H9 (cell line): Measurements from ENCODE around the gene ARHGAP26. TPM values are rescaled to one million over a fixed set of nuclear protein-coding genes. Genes with fewer than 3 reads are reported as not detected.

Experiments used
- DNase-seq: peaks from one replicate; pipeline ENCODE4 v3.0.0-alpha.2; 2017
- H2AFZ ChIP-seq: one replicate; pipeline ENCODE4 v1.6.1; 2013; ENCODE audit warnings: mild to moderate bottlenecking, low read length, control low read depth, moderate library complexity
- H2AK5ac ChIP-seq: 2 replicates; pipeline ENCODE4 v1.6.1; 2013; ENCODE audit warnings: low read length, control low read depth, mixed read lengths; ENCODE audit not compliant: insufficient read length
- H2BK120ac ChIP-seq: one replicate; pipeline ENCODE4 v1.6.1; 2013; ENCODE audit warnings: low read depth, mild to moderate bottlenecking, low read length, control low read depth, inconsistent platforms; ENCODE audit not compliant: poor library complexity, severe bottlenecking
- H2BK12ac ChIP-seq: 2 replicates; pipeline ENCODE4 v1.6.1; 2013; ENCODE audit warnings: low read length, control low read depth, mixed read lengths, low read depth; ENCODE audit not compliant: insufficient read length
- H2BK15ac ChIP-seq: 2 replicates; pipeline ENCODE4 v1.6.1; 2013; ENCODE audit warnings: low read depth, low read length, control low read depth
- H2BK20ac ChIP-seq: one replicate; pipeline ENCODE4 v1.6.1; 2013; ENCODE audit warnings: low read depth, mild to moderate bottlenecking, low read length, control low read depth, inconsistent platforms; ENCODE audit not compliant: poor library complexity, severe bottlenecking
- H2BK5ac ChIP-seq: 2 replicates; pipeline ENCODE4 v1.6.1; 2013; ENCODE audit warnings: low read length, control low read depth, mixed read lengths; ENCODE audit not compliant: insufficient read length
- H3K14ac ChIP-seq: 2 replicates; pipeline ENCODE4 v1.6.1; 2013; ENCODE audit warnings: low read length, control low read depth; ENCODE audit not compliant: insufficient read depth
- H3K18ac ChIP-seq: 2 replicates; pipeline ENCODE4 v1.6.1; 2013; ENCODE audit warnings: low read depth, mild to moderate bottlenecking, mixed read lengths, low read length, control low read depth; ENCODE audit not compliant: insufficient read length
- H3K23ac ChIP-seq: 2 replicates; pipeline ENCODE4 v1.6.1; 2013; ENCODE audit warnings: low read length, control low read depth, mixed read lengths, low read depth; ENCODE audit not compliant: insufficient read length
- H3K23me2 ChIP-seq: 2 replicates; pipeline ENCODE4 v1.6.1; 2013; ENCODE audit warnings: low read depth, mild to moderate bottlenecking, mixed read lengths, low read length, control low read depth; ENCODE audit not compliant: insufficient read length, poor library complexity, severe bottlenecking
- H3K27ac ChIP-seq: 2 replicates; pipeline ENCODE4 v1.5.1; 2013; ENCODE audit warnings: low read length, control low read depth, mixed read lengths, low read depth; ENCODE audit not compliant: insufficient read length
- H3K27me3 ChIP-seq: 2 replicates; pipeline ENCODE4 v1.6.1; 2013; ENCODE audit warnings: low read length, control low read depth, inconsistent platforms; ENCODE audit not compliant: insufficient read depth
- H3K4ac ChIP-seq: 2 replicates; pipeline ENCODE4 v1.6.1; 2013; ENCODE audit warnings: low read depth, mild to moderate bottlenecking, control low read depth, inconsistent platforms, low read length, moderate library complexity
- H3K4me1 ChIP-seq: 2 replicates; pipeline ENCODE4 v1.6.1; 2013; ENCODE audit warnings: low read length, control low read depth, inconsistent platforms; ENCODE audit not compliant: insufficient read depth
- H3K4me2 ChIP-seq: 2 replicates; pipeline ENCODE4 v1.6.1; 2013; ENCODE audit warnings: low read length, control low read depth, mixed read lengths; ENCODE audit not compliant: insufficient read length, insufficient read depth
- H3K56ac ChIP-seq: 2 replicates; pipeline ENCODE4 v1.6.1; 2013; ENCODE audit warnings: low read depth, mild to moderate bottlenecking, mixed read lengths, low read length, control low read depth; ENCODE audit not compliant: insufficient read length
- H3K79me1 ChIP-seq: 2 replicates; pipeline ENCODE4 v1.6.1; 2013; ENCODE audit warnings: low read depth, mild to moderate bottlenecking, moderate library complexity, low read length, control low read depth, inconsistent platforms; ENCODE audit not compliant: insufficient read depth, poor library complexity, severe bottlenecking
- H3K79me2 ChIP-seq: 2 replicates; pipeline ENCODE4 v1.6.1; 2013; ENCODE audit warnings: low read length, control low read depth, inconsistent platforms; ENCODE audit not compliant: insufficient read depth
- H3K9ac ChIP-seq: 2 replicates; pipeline ENCODE4 v1.6.1; 2013; ENCODE audit warnings: low read length, control low read depth, mixed read lengths; ENCODE audit not compliant: insufficient read length; ENCODE audit errors: extremely low read depth
- H3K9me3 ChIP-seq: one replicate; pipeline ENCODE4 v1.6.1; 2013; ENCODE audit warnings: low read depth, low read length, inconsistent platforms; ENCODE audit not compliant: control insufficient read depth
- H3T11ph ChIP-seq: one replicate; pipeline ENCODE4 v1.6.1; 2013; ENCODE audit warnings: mild to moderate bottlenecking, low read length, control low read depth, inconsistent platforms
- H4K20me1 ChIP-seq: one replicate; pipeline ENCODE4 v1.6.1; 2013; ENCODE audit not compliant: control insufficient read depth, insufficient read length, insufficient read depth
- H4K5ac ChIP-seq: 2 replicates; pipeline ENCODE4 v1.6.1; 2013; ENCODE audit warnings: low read depth, mild to moderate bottlenecking, mixed read lengths, low read length, control low read depth; ENCODE audit not compliant: insufficient read length
- H4K8ac ChIP-seq: replicated peaks from 2 replicates; pipeline ENCODE4 v1.6.1; 2013; ENCODE audit warnings: low read length, control low read depth, mixed read lengths, low read depth; ENCODE audit not compliant: insufficient read length
- H4K91ac ChIP-seq: 2 replicates; pipeline ENCODE4 v1.6.1; 2013; ENCODE audit warnings: low read depth, mild to moderate bottlenecking, moderate library complexity, mixed read lengths, low read length, control low read depth; ENCODE audit not compliant: insufficient read length
- H3K27ac Mint-ChIP-seq, 3 experiments: 2 replicates in 2 of 3; 3 replicates in 1 of 3; pipeline ENCODE4 v1.8.0; 2020 to 2021; ENCODE audit warnings: mixed read lengths in 3 of 3, mild to moderate bottlenecking in 1 of 3, moderate library complexity in 1 of 3
- H3K27me3 Mint-ChIP-seq: 2 replicates; pipeline ENCODE4 v1.8.0; 2021; ENCODE audit warnings: low read depth, mild to moderate bottlenecking, moderate library complexity, mixed read lengths
- H3K36me3 Mint-ChIP-seq, 3 experiments: 2 replicates in 2 of 3; 3 replicates in 1 of 3; pipeline ENCODE4 v1.8.0; 2020 to 2021; ENCODE audit warnings: low read depth in 3 of 3, mixed read lengths in 3 of 3; ENCODE audit not compliant: insufficient read depth in 1 of 3
- H3K4me1 Mint-ChIP-seq, 2 experiments: 2 replicates each; pipeline ENCODE4 v1.8.0; 2020; ENCODE audit warnings: mixed read lengths in 2 of 2
- H3K4me3 Mint-ChIP-seq, 2 experiments: 2 replicates in 1 of 2; 3 replicates in 1 of 2; pipeline ENCODE4 v1.8.0; 2020 to 2021; ENCODE audit warnings: mild to moderate bottlenecking in 2 of 2, mixed read lengths in 2 of 2, moderate library complexity in 1 of 2
- H3K9me3 Mint-ChIP-seq, 2 experiments: 2 replicates in 1 of 2; 3 replicates in 1 of 2; pipeline ENCODE4 v1.8.0; 2020; ENCODE audit warnings: mild to moderate bottlenecking in 2 of 2, mixed read lengths in 2 of 2, moderate library complexity in 1 of 2
- WGBS: extraction: QIAGEN DNeasy Blood & Tissue Kit; methylation state at CpG from one replicate; pipeline ENCODE4 v1.1.7; 2013; ENCODE audit warnings: missing lambda C conversion rate, low lambda C conversion rate, mixed read lengths; ENCODE audit not compliant: insufficient read length; ENCODE audit errors: extremely low coverage; 5-methylcytosine and 5-hydroxymethylcytosine counted together
- total RNA-seq: library from RNA; stranded (reverse); gene quantifications from 2 replicates; pipeline ENCODE4 v1.2.1, GENCODE V29; 2021
- TF ChIP-seq, protein P1 (sequence below): fragments of 200-600 bp; sonication (generic); conservative IDR thresholded peaks from 3 replicates; pipeline ENCODE4 v1.8.0; 2021; ENCODE audit warnings: antibody characterized with exemption, mild to moderate bottlenecking

ARHGAP26 gene
- total RNA-seq, 1 experiment from 2014 or later = 13.8 TPM

DNA sequence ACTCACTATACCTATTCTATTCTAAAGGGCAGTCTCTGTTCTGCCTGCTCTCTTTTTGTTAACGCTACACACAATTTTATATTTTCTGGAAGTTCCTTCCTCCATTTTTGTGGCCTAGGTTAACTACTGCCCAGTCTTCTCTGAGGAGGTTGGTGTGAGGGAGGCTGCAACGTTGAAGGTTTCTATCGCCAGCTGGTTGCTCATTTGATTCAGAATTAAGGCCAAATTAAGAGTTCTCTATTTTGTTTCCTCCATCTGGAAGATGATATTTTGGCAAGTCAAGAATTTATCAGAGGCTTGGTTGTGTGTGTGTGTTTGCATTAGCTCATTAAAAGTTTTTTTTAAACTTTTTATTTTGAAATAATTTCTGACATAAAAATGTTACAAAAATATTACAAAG is 175.1 kb downstream of the ARHGAP26 start:
- Mint-ChIP-seq H3K27me3 (no peaks in the 10 kb centered on the region), H3K36me3 (no peaks in the 10 kb centered on the region), H3K4me3 (no peak overlapping the region), H3K9me3 (no peaks in the 10 kb centered on the region), H3K4me1 (0 out of 4 replicates have a peak, but pooled peaks cover 0 to 2% of the 10 kb centered on the region in 2 experiments), H3K27ac (no peak overlapping the region; a peak in 1 of 7 replicates)
- Histone ChIP-seq H3K18ac (no peak overlapping the region), H2BK20ac (no peak overlapping the region), H4K8ac (no peak overlapping the region), H3K14ac (no peak overlapping the region), H3K4ac (no peak overlapping the region), H3K23me2 (no peaks in the 10 kb centered on the region), H3K79me2 (no peaks in the 10 kb centered on the region), H2BK5ac (no peak overlapping the region), H2BK15ac (no peak overlapping the region), H2BK120ac (no peak overlapping the region), H4K5ac (no peak overlapping the region), H2BK12ac (no peak overlapping the region), H4K91ac (no peak overlapping the region), H3K4me2 (no peak overlapping the region), H2AFZ (no peak overlapping the region), H3T11ph (no peak overlapping the region), H3K9ac (no peak overlapping the region), H3K9me3 (no peaks in the 10 kb centered on the region), H4K20me1 (no peaks in the 10 kb centered on the region), H3K4me1 (no peaks in the 10 kb centered on the region), H3K79me1 (no peaks in the 10 kb centered on the region), H3K27me3 (no peaks in the 10 kb centered on the region), H3K56ac (no peak overlapping the region), H3K23ac (no peak overlapping the region), H2AK5ac (no peak overlapping the region), H3K27ac (no peak overlapping the region)
- WGBS = no CpG with 5 or more reads among the region's 3 CpGs
- DNase-seq = no peak
- TF ChIP-seq, protein P1, sequence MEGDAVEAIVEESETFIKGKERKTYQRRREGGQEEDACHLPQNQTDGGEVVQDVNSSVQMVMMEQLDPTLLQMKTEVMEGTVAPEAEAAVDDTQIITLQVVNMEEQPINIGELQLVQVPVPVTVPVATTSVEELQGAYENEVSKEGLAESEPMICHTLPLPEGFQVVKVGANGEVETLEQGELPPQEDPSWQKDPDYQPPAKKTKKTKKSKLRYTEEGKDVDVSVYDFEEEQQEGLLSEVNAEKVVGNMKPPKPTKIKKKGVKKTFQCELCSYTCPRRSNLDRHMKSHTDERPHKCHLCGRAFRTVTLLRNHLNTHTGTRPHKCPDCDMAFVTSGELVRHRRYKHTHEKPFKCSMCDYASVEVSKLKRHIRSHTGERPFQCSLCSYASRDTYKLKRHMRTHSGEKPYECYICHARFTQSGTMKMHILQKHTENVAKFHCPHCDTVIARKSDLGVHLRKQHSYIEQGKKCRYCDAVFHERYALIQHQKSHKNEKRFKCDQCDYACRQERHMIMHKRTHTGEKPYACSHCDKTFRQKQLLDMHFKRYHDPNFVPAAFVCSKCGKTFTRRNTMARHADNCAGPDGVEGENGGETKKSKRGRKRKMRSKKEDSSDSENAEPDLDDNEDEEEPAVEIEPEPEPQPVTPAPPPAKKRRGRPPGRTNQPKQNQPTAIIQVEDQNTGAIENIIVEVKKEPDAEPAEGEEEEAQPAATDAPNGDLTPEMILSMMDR = no peak
